Karpas-422 (cell line): ENCODE data around the gene PPTC7. TPM values are rescaled to one million over a fixed set of nuclear protein-coding genes. Genes with fewer than 3 reads are reported as not detected.

Experiments
- DNase-seq: peaks from one replicate; pipeline ENCODE4 v3.0.0-alpha.2; 2015
- H2AFZ ChIP-seq: fragments of 200-600 bp; sonication (generic); 2 replicates; pipeline ENCODE4 v1.6.1; 2014; ENCODE audit warnings: antibody characterized with exemption, low read length, mixed read lengths
- H3K27ac ChIP-seq: fragments of 200-600 bp; sonication (generic); 2 replicates; pipeline ENCODE4 v1.5.1; 2014; ENCODE audit warnings: mild to moderate bottlenecking, low read length, moderate library complexity
- H3K27me3 ChIP-seq: fragments of 200-600 bp; sonication (generic); 2 replicates; pipeline ENCODE4 v1.6.1; 2014; ENCODE audit warnings: low read length, mixed read lengths
- H3K36me3 ChIP-seq: fragments of 200-600 bp; sonication (generic); 2 replicates; pipeline ENCODE4 v1.6.1; 2014; ENCODE audit warnings: low read length, mixed read lengths; ENCODE audit not compliant: insufficient read depth
- H3K4me1 ChIP-seq: fragments of 200-600 bp; sonication (generic); 2 replicates; pipeline ENCODE4 v1.6.1; 2014; ENCODE audit warnings: mild to moderate bottlenecking, low read length, mixed read lengths
- H3K4me2 ChIP-seq: fragments of 200-600 bp; sonication (generic); 2 replicates; pipeline ENCODE4 v1.6.1; 2014; ENCODE audit warnings: low read length, low read depth, mild to moderate bottlenecking; ENCODE audit not compliant: poor library complexity, severe bottlenecking
- H3K4me3 ChIP-seq: fragments of 200-600 bp; sonication (generic); 2 replicates; pipeline ENCODE4 v1.5.1; 2014; ENCODE audit warnings: mild to moderate bottlenecking, antibody characterized with exemption, low read length, mixed read lengths
- H3K79me2 ChIP-seq: fragments of 200-600 bp; sonication (generic); 2 replicates; pipeline ENCODE4 v1.6.1; 2014; ENCODE audit warnings: mild to moderate bottlenecking, low read length, mixed read lengths
- H3K9ac ChIP-seq: fragments of 200-600 bp; sonication (generic); 2 replicates; pipeline ENCODE4 v1.6.0; 2014; ENCODE audit warnings: low read length
- H3K9me2 ChIP-seq: fragments of 200-600 bp; sonication (generic), shearing (Covaris generic); replicated peaks from 2 replicates; pipeline ENCODE4 v1.6.0; 2014; ENCODE audit warnings: mild to moderate bottlenecking, low read length, moderate library complexity; ENCODE audit not compliant: insufficient read depth
- H3K9me3 ChIP-seq: fragments of 300-700, 200-600 bp; sonication (generic); 2 replicates; pipeline ENCODE4 v1.6.1; 2014; ENCODE audit warnings: low read length, mixed read lengths
- H4K20me1 ChIP-seq: fragments of 200-600 bp; sonication (generic); 2 replicates; pipeline ENCODE4 v1.6.1; 2014; ENCODE audit warnings: mild to moderate bottlenecking, antibody characterized with exemption, low read length, low read depth; ENCODE audit not compliant: insufficient read depth
- total RNA-seq: library from RNA; depleted of rRNA; stranded (reverse); fragments of >200 nt; shearing (Covaris generic); gene quantifications from 2 replicates; pipeline ENCODE4 v1.2.3, GENCODE V29; 2014; ENCODE audit warnings: low replicate concordance

Gene PPTC7
- total RNA-seq, 1 experiment from 2014 or later: 27.4 TPM

GRCh38 chr12:110514363-110514762 lies 68.8 kb downstream of the PPTC7 start:
- Histone ChIP-seq H3K36me3 (no peaks in the 10 kb centered on the region), H3K79me2 (no peaks in the 10 kb centered on the region), H3K27ac (no peak overlapping the region), H3K27me3 (no peaks in the 10 kb centered on the region), H3K9me3 (no peaks in the 10 kb centered on the region), H4K20me1 (no peaks in the 10 kb centered on the region), H3K4me3 (no peak overlapping the region), H2AFZ (no peak overlapping the region), H3K4me1 (peaks cover 15% of the 10 kb centered on the region), H3K4me2 (no peak overlapping the region), H3K9ac (no peak overlapping the region), H3K9me2 (no peaks in the 10 kb centered on the region)
- DNase-seq: no peak

DNA sequence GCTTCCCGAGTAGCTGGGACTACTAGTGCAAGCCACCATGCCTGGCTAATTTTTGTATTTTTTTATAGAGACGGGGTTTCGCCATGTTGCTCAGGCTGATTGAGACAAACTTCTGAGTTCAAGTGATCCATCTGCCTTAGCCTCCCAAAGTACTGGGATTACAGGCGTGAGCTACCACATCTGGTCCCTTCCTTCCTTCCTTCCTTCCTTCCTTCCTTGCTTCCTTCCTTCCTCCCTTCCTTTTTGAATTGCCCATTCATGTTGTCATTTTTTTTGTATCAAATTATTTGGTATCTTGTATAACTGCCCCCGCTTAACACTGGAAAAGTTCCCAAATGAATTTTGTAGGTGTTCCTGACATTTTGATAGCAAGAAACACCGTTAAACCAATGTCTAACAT lies 69.3 kb downstream of the PPTC7 start:
- DNase-seq: no peak
- no peak overlapping the region for H2AFZ ChIP-seq
- no peaks in the 10 kb centered on the region for H3K79me2 ChIP-seq
- no peak overlapping the region for H3K4me3 ChIP-seq
- H3K9ac ChIP-seq: no peak overlapping the region
- no peaks in the 10 kb centered on the region for H3K9me2 ChIP-seq
- H3K36me3 ChIP-seq: no peaks in the 10 kb centered on the region
- peaks cover 15% of the 10 kb centered on the region for H3K4me1 ChIP-seq
- no peak overlapping the region for H3K27ac ChIP-seq
- no peaks in the 10 kb centered on the region for H3K27me3 ChIP-seq
- H4K20me1 ChIP-seq: no peaks in the 10 kb centered on the region
- no peaks in the 10 kb centered on the region for H3K9me3 ChIP-seq
- no peak overlapping the region for H3K4me2 ChIP-seq

GRCh38 chr12:110508071-110508586 lies 75.0 kb downstream of the PPTC7 start:
- Histone ChIP-seq H3K36me3 (no peaks in the 10 kb centered on the region), H3K9me2 (no peaks in the 10 kb centered on the region), H3K4me3 (no peak overlapping the region), H3K4me1 (peaks cover 7% of the 10 kb centered on the region), H3K4me2 (no peak overlapping the region), H3K9me3 (no peaks in the 10 kb centered on the region), H3K79me2 (no peaks in the 10 kb centered on the region), H3K27ac (no peak overlapping the region), H3K27me3 (no peaks in the 10 kb centered on the region), H2AFZ (no peak overlapping the region), H4K20me1 (no peaks in the 10 kb centered on the region), H3K9ac (no peak overlapping the region)
- DNase-seq: no peak

GRCh38 chr12:110505332-110505731 lies 77.8 kb downstream of the PPTC7 start:
- Histone ChIP-seq H3K9ac (no peak overlapping the region), H3K9me2 (no peaks in the 10 kb centered on the region), H3K9me3 (no peaks in the 10 kb centered on the region), H3K4me3 (no peak overlapping the region), H4K20me1 (no peaks in the 10 kb centered on the region), H2AFZ (no peak overlapping the region), H3K36me3 (no peaks in the 10 kb centered on the region; the same call in 1 of the 2 replicates), H3K4me2 (no peak overlapping the region), H3K4me1 (peaks cover 17% of the 10 kb centered on the region), H3K27ac (no peak overlapping the region), H3K79me2 (peaks cover 15% of the 10 kb centered on the region), H3K27me3 (no peaks in the 10 kb centered on the region)
- DNase-seq: no peak

- Histone ChIP-seq H3K27ac (no peak overlapping the region), H3K9me2 (no peaks in the 10 kb centered on the region), H3K4me3 (no peak overlapping the region), H3K27me3 (no peaks in the 10 kb centered on the region), H3K4me1 (peaks cover 32% of the 10 kb centered on the region), H3K36me3 (peaks cover 14% of the 10 kb centered on the region; the same call in 1 of the 2 replicates), H4K20me1 (no peaks in the 10 kb centered on the region), H3K4me2 (no peak overlapping the region), H3K79me2 (peaks cover 34% of the 10 kb centered on the region), H2AFZ (no peak overlapping the region), H3K9me3 (no peaks in the 10 kb centered on the region), H3K9ac (no peak overlapping the region)
- DNase-seq: no peak
These were observed 79.7 kb downstream of the PPTC7 start for GRCh38 chr12:110503432-110503831.

GRCh38 chr12:110501752-110502738 lies 81.1 kb downstream of the PPTC7 start, which contains the start of the genes RAD9B and VPS29:
TSS of gene RAD9B (plus strand) at chr12:110502331. CDS start at chr12:110502338, 7 bp downstream.
TSS of gene VPS29 (minus strand) at chr12:110502111. CDS start at chr12:110502051, 60 bp downstream.
- Histone ChIP-seq H2AFZ (peak within 1 kb of the TSS; percentile 98), H3K9ac (peak within 1 kb of the TSS; percentile 92), H3K27me3 (no peaks in the 10 kb centered on the region), H3K27ac (peak within 1 kb of the TSS; percentile 66), H3K4me3 (peak within 1 kb of the TSS; percentile 95), H3K4me1 (peaks cover 26% of the 10 kb centered on the region), H3K4me2 (peak within 1 kb of the TSS; percentile 77), H3K9me2 (no peaks in the 10 kb centered on the region), H3K79me2 (peaks cover 46% of the 10 kb centered on the region), H4K20me1 (no peaks in the 10 kb centered on the region), H3K36me3 (peaks cover 14% of the 10 kb centered on the region; the same call in 1 of the 2 replicates), H3K9me3 (no peaks in the 10 kb centered on the region)
- peak; percentile 100 for DNase-seq

DNA sequence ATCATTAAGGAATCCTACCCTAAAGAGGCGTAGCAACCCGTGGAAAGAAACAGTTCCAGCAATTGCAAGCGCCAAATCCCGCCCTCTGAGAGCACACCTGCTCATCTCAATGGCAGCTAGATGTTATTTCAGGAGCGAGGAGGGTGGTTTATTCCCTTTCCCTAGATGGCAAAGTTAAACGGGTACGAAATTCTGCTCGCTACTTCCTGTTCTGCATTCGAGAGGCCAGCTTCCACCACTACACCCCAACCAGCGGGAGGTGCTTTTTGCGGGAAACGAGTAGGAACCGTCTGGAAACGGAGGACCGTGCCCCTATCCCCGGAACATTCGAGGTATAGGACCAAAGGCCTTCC lies 81.7 kb downstream of the PPTC7 start:
- H3K27me3 ChIP-seq: no peaks in the 10 kb centered on the region
- H3K4me1 ChIP-seq: peaks cover 26% of the 10 kb centered on the region
- peaks cover 52% of the 10 kb centered on the region for H3K79me2 ChIP-seq
- H2AFZ ChIP-seq: no peak overlapping the region; the same call in 1 of the 2 replicates
- H3K9ac ChIP-seq: peak overlapping the region; percentile 92
- peak overlapping the region; percentile 95 for H3K4me3 ChIP-seq
- DNase-seq: peak; percentile 80
- H3K27ac ChIP-seq: peak overlapping the region; percentile 66
- peak overlapping the region; percentile 77 for H3K4me2 ChIP-seq
- H3K9me3 ChIP-seq: no peaks in the 10 kb centered on the region
- peaks cover 19% of the 10 kb centered on the region; the same call in 1 of the 2 replicates for H3K36me3 ChIP-seq
- no peaks in the 10 kb centered on the region for H4K20me1 ChIP-seq
- H3K9me2 ChIP-seq: no peaks in the 10 kb centered on the region
